GM18505 (cell line): ENCODE measurements around the gene SEPSECS.

ENCODE experiments used
- ATAC-seq: cut with Tn5 transposase; IDR thresholded peaks from one replicate; pipeline ENCODE4 v1.9.1; 2021; ENCODE audit not compliant: unreplicated experiment
- POLR2A ChIP-seq: IDR thresholded peaks from 4 replicates; pipeline ENCODE4 v1.6.1; 2011; ENCODE audit warnings: borderline replicate concordance; ENCODE audit not compliant: insufficient read depth, insufficient read length; ENCODE audit errors: extremely low read depth

Gene SEPSECS

DNA sequence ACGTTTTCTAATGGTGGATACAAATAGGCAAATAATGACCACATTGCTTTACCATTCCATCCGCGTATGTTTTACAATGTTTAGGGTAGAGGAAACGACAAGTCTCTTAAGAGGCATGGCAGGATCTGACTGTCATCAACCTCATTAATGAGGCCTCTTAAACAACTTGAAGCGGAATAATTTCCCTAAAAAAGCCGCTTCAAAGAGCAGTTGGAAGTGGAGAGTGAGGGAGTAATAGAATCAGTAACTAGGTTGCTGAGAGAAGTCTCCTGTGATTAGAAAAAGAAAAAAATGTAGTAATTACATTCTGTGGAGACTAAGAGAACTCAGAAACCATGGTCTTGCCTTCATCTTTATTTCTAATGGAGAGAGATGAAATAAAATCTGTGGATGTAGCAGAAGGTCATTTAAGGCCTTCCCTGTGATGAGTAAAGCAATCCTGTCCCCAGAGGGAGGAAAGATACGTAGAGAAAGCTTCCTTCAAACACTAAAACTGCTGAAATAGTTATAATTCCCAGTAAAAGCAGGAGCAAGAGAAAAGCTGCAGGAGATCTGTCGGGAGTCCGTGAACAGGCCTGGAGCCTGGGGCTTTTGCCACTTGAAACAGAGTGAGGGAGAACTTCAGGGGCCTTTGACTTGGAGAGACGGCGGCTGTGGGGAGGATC lies 11.1 kb upstream of the SEPSECS start:
- ATAC-seq: no peak
- TF ChIP-seq POLR2A: no peak

DNA sequence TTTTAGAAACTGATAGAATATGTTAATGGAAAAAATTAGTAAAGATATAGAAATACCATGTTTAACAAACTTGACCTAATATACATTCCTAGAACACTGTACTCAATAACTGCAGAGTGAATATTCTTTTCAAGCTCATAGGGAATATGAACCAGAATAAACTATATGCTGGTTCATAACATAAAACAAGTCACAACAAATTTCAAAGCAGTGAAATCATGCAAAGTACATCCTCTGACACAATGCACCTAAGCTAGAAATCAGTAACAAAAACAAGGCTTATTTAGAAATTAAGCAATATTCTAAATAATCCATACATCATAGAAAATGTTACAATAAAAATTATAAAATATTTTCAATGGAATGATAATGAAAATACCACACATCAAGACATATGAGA lies 9.2 kb upstream of the SEPSECS start:
- TF ChIP-seq POLR2A: no peak
- no peak for ATAC-seq

DNA sequence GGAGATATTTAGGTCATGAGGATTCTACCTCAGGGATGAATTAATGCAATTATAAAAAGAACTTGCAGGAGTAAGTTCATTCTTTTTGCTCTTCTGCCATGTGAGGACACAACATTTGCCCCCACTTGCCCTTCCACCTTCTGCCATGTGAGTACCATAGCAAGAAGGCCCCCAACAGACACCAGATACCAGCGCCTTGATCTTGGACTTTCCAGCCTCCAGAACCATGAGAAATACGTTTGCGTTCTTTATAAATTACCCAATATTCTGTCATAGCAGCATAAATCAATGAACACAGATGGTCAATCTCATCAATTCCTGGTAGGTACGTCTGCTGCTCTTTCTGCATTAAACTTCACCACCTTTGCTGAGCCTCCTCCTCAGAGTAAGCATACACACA lies 5.7 kb upstream of the SEPSECS start:
- TF ChIP-seq POLR2A: no peak
- ATAC-seq: no peak

DNA sequence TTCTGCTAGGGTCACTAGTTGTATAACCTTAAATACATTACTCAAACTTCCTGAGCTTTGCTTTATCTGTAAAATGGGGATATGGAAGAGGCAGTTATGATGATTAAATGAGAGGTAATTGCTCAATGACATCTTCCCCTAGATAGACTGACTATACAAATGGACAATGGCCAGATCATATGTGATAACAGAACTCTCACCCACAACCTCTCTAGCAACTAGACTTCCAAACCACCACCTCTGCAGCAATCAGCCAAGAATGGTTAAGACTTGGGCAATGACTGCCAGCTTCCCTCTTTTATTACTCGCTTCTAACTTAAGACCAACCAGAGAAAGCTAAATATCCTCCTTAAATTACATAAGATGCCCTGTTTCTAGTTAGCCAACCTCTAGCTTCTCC lies 2.9 kb upstream of the SEPSECS start:
- TF ChIP-seq POLR2A: no peak
- no peak for ATAC-seq

DNA sequence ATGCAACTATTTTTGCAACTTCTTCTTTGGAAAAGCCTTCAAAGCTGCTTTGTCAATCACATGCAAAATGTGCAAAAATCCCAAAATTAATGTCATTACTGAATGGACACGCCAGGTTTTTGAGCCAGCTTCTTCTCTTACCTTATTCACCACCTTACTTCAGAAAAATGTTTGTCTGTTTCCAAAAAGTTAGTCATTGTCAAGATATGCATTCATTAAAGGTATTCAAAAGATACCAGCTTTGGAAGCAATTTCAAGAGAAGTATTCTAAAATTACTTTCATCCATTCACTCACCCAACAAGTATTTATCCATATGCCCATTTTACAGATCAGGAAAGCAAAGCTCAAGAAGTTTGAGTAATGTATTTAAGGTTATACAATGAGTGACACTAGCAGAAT lies 2.3 kb upstream of the SEPSECS start:
- no peak for TF ChIP-seq POLR2A
- ATAC-seq: no peak

DNA sequence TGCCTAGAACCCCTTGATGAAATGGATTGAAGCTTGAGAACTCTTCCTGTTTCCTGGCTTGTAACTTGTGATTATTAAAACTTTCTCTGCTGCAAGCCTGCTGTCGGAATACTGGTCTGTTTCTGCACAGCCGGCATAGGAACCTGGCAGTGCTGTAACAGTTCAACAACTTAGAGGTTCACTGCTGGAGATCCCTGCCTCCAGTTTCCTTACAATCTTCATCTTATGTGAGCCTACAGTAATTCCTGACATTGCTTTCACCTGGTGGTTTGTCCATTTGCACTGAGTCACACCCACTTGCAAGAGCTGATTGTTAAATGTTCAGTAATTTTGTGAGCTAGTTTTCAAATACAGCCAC lies 1.3 kb upstream of the SEPSECS start:
- TF ChIP-seq POLR2A: no peak
- ATAC-seq: no peak

DNA sequence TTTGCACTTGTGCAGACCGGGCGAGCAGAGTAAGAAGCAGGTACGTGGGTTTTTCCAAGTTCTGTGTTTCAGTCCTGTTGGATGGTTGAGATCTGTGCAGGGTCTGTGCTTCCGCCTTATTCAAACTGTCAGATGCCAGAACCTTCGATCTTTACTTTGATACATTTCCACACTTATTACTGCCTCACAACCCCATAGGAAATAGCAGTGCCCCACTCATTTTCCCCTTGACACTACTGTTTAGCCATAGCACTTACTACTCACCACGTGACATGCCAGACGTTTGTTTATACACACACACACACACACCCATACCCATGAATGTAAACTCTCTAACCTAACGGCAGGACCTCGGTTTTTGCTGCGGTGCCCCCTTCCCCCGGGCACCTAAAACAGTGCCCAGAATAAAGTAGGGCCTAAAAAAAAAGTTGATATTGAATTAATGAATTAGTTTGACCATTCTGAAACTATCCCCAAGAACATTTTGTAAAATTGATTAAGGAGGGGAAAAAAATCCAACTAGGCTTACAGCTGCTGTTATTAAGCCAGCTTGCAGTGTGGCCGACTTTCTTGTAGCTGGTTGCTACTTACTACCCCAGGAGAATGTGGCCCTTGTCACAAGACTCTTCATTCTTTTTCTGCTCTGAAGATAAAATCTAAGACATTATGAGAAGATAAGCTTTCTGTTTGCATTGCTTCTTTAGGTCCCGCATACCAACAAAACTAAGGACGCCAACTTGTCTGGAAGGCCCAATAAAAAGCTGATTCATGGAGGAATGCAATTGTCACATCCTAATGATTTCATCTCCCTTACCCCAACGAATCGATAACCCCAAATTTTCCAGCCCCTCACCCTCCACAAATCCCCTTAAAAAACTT lies 704 bp upstream of the SEPSECS start:
- ATAC-seq: peak; percentile 33
- no peak for TF ChIP-seq POLR2A

DNA sequence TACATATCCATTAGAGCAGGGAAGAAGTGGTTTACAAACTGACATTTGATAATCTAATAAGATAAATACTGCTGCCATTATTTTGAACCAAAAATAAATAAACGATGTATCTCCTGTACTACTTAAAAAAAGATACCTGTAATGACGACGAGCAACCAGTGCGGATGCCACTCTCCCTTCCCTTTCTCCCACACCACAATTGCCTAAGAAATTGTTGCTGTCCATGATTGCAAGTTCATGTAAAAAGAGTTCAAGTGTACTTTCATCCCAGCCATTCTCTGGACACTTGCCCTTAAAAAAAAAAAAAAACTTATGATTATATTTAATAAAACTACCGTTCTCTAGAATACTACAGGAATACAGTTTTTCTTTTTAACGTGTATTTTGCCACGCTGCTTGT lies 1.4 kb downstream of the SEPSECS start:
- ATAC-seq: no peak
- no peak for TF ChIP-seq POLR2A

DNA sequence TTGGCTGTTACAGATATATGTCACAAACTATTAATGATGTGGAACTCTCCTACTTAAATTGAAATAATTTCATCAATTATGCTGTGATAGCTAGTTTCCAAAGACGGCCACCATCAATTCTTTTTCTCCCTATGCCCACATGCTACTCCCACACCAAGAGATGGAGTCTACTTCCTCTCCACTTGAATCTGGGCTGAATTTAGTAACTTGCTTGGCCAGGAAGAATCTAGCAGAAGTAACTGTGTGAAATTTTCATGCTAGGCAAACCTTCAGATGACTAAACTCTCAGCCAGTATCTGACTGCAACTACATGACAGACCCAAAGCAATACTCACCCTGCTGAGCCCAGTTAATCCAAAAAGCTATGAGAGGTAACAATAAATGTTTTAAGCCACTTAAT lies 3.2 kb downstream of the SEPSECS start:
- no peak for ATAC-seq
- no peak for TF ChIP-seq POLR2A

DNA sequence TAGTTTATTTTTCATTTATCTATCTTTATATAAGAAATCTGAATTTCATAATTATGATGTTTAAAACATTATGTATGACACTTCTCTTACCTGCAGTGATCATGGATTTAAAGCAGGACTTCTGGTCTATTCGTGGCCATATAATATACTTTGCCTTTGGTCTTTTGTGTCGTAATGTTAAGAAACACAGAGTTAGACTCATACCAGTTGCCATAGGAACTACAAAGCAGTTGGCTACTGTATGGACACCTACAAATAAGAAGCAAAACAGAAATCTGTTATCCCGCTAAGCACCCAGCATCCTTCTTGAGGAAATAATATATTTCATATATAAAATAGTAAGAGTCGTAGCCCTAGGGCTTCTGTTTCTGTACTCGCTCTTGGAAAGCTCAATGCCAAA lies 4.3 kb downstream of the SEPSECS start:
- ATAC-seq: no peak
- no peak for TF ChIP-seq POLR2A

DNA sequence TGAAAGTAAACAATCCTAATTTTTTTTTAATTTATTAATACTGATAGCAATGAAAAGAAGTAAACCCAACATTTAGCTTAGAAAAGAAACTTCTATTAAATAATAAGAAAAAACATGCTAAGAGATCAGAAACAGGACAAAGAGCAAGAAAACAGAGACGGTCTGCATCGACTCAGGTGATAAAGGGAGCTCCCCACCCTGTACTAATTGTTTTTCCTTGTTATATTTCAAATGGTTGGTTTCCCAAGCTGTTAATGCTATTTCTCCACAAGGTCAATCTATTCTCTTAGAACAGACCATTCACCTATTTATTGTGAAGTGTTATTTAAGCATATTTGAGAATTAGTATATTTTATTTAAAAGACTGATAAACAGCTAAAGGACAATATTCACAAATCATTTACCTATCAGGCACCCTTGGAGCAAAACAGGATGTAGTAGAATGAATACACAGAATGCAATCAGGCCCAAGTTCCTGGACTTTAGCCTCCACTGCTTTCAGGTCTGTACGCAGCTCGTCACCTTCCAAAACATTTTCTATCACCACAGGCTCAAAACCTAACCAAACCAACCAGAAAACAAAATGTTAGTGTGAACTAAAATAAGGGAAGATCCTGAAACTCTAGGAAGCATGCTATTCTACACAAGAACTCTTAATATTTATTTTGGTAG lies 5.5 kb downstream of the SEPSECS start:
- no peak for ATAC-seq
- TF ChIP-seq POLR2A: no peak

DNA sequence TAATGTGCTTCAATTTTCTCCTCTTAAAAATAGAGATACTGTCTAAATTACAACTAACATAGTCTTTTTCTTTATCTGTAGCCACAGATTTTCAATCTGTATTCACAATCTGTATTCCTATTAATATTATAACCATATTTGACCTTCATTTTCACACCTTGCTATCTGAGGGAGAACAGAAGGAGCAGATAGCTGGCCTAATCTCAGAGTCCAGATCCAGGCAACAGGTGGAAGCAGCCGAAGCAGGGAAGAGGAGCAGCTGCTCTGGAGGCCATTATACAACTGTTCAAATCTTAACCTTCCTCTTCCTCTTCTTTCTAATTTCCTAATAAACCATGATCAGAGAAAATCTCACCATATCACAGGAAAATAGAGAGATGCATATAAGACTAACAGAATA lies 14.2 kb downstream of the SEPSECS start:
- no peak for ATAC-seq
- TF ChIP-seq POLR2A: no peak

DNA sequence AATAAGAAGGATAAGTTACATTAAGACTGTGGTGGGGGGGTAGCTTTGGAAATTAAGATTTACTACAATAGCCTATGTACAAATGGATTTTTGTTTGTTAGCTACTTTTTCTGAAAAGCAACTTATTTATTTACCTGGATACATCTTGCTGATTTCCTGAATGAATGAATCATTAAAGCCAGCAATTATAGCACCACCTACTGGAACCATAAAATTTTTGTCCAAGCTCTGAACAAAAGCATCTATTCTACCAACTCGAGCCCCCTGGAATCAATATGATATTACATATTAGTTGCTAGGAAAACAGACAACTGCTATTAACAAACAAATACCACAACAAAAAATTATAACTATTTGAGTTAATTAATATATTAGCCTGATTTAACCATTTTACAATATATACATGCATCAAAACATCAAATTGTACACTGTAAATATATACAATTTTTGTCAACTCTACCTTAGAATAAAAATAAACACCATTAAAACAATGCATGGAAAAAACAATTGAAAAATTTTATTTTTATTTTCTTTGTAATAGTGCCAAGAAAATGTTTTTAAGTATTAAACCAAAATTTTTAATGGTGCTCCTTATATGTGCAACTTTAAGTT lies 15.3 kb downstream of the SEPSECS start:
- no peak for ATAC-seq
- no peak for TF ChIP-seq POLR2A
